NCI-H2171 (cell line): ENCODE results near the gene CFAP77.

ENCODE experiments used
- DNase-seq: peaks from one replicate; lab custom pipeline; 2025; lab: John Stamatoyannopoulos, UW

Gene CFAP77

GRCh38 chr9:132597073-132597775 lies 187.2 kb downstream of the CFAP77 start:
- no peak for DNase-seq

DNA sequence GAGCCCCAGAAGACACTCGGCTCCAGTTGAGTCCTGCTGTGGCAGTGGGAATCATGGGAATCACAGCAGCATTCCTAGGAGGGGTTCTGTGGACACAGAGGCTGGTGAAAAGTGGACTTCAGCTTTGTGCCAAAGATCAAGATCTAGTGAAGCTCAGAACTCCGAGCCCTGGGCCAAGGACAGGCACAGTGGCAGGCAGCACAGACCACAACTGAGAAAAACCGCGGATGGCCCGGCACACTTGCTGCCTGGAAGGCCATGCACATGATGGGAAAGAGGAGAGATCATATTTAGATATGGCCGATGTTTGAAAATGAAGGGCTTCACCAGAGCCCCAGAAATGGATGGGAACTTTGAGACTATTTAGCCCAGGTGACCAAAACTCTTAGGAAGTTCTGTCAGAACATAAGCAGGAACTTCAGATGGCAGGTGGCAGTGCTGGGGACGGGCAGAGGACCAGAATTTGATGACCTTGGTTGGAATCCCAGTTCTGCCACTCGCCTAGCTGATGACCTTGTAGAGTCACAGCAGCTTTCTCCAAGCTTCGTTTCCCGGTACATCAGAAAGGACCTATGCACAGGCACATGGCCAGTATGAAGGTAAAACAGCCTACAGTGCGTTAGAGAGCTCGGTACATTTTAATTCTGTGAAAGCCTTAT lies 190.4 kb downstream of the CFAP77 start:
- DNase-seq = no peak

GRCh38 chr9:132602207-132602606 lies 192.2 kb downstream of the CFAP77 start:
- no peak for DNase-seq

DNA sequence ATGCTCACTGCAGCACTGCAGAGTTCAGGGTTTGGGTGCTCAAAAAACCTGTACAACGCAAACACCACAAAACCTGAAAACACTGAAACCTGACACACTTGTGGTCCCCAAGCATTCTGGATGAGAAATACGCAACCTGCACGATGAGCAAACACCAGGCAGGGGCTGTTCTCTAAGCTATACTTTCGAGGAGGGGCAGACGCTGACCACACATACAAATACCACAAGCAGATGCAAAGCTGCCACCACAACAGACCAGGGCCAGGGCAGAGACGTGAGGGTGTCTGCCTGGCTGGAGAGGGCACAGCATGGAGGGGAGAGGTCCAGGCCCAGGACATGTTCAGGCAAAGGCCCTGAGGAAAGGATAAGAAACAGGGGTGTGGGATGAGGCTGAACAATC lies 195.4 kb downstream of the CFAP77 start:
- DNase-seq = no peak

DNA sequence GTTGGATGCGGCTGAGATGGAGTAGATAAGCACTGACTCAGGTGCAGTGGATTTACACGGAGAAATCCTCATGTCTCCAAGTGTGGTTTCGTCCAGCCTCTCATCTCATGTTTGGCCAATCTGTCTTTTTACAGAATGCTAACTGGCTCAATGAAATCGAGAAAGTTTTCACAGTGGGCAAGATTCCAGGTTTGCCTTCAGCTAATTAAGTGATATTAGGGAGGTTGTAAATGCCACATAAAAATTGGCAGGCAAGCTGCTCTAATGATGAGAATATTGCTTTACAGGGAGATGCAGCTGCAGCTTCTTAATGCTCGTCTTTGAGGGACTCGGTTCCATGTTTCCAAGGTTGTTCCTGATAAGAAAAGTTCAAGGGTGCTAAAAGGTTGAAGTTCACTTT lies 196.1 kb downstream of the CFAP77 start:
- no peak for DNase-seq

DNA sequence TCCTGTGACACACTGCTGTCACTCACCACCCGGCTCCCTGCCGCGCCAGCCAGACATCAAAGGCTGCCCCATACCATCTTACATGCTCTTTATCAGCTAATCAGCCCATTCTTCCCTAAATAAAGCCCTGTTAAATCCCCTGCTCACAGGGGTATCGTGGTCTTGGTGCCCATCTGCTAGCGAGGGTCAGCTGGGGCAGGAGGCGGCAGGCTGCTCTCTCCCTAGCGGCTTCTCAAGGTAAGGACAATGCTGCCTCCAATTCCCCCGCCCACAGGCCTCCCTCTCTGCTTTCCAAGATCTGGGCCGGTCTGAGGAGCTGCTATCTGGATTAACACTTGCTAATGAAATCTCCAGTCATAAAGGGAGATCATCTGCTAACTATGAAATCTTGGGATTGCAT lies 199.2 kb downstream of the CFAP77 start:
- DNase-seq = no peak

- DNase-seq = no peak
These were observed 199.8 kb downstream of the CFAP77 start for GRCh38 chr9:132609829-132610228.

DNA sequence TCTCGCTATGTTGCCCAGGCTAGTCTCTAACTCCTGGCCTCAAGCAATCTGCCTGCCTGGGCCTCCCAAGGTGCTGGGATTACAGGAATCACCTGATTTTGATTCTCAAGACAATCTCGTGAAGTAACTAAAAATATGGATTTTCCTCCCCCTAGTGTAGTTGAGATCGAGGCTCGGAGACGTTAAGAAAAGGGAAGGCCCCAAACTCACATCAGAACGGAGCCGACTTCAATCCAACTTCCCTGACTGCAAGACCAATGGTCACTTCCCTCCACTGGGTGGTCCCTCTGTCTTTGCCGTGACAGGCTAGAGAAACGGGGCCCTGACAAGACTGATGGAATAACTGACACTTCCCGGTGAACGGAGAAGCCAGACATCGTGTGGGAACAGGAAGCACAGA lies 200.7 kb downstream of the CFAP77 start:
- DNase-seq = no peak

GRCh38 chr9:132614324-132614723 lies 204.3 kb downstream of the CFAP77 start:
- no peak for DNase-seq

DNA sequence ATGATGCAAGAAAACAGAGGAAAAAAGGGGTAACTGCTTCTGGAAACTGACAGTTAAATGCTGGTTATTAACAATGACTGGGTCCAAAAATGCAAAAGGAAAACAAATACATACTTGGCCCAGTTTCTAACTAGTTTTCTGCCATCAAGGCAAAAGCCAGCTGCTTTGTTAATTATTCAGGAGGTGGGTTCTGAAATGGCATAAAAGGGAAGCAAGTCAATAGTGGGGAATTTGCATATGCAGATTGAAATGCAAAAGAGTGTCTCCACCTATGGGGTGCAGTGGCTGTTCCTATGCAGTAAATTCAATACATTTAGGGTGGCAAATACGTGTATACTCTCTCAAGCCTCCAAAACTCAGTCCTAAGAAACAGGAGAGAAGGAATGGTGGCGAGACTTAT lies 205.8 kb downstream of the CFAP77 start:
- no peak for DNase-seq

- no peak for DNase-seq
These were observed 206.7 kb downstream of the CFAP77 start for GRCh38 chr9:132616725-132617124.

DNA sequence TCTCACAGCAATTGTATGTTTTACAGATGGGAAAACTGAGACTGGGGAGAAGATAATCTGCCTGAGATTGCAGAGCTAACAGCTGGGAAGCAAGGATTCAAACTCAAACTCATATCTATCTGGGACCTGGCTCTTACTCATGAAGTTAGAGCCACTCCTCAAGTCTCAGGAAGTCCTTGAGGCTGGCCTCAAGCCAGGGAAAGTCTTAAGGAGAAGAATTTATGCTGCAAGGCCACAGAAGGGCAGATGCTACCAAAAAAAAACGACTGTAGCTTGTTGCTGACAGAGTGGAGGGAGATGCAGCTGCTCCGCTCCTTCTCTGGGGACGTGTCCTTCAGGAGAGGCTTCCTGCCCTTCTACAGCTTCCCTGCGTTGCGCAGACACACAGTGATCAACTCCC lies 212.1 kb downstream of the CFAP77 start:
- peak; percentile 92 for DNase-seq
